Right lobe of liver (tissue), 4 donors: ENCODE data around the gene PXYLP1.

Experiments used
- CTCF ChIP-seq, 4 donors: fragments of 200-600 bp in 3 of 4; fragments of 450-650 bp in 1 of 4; IDR thresholded peaks; one replicate each; pipeline versions ENCODE4 v1.5.1 to v1.8.0; 2016 to 2022; ENCODE audit warnings: antibody characterized with exemption in 4 of 4, mild to moderate bottlenecking in 2 of 4
- POLR2A ChIP-seq: fragments of 450-650 bp; IDR thresholded peaks from one replicate; pipeline ENCODE4 v1.6.1; 2017; ENCODE audit warnings: antibody characterized with exemption, mild to moderate bottlenecking
- donor health status: DM: no; HTN: no; CAD: no.
- donor health status: DM: no; HTN: no; CAD: no.
- donor health status: DM: no; HTN: yes; CAD: no.

GRCh38 chr3:141233457-141234161 lies 2.0 kb downstream of the PXYLP1 start:
- TF ChIP-seq POLR2A (no peak), CTCF (IDR thresholded peaks at IDR 0.05) (no peak)
